HEK293 (cell line): Measurements from ENCODE around the gene EIF1.

Source experiments
- CTCF ChIA-PET: fragments of 350-600 bp; formaldehyde crosslinking; extraction: SDS; loops from one replicate; lab custom pipeline; 2021; ENCODE audit warnings: antibody characterized with exemption; lab: Yijun Ruan, JAX
- POLR2A ChIA-PET: fragments of 300-600 bp; formaldehyde crosslinking; extraction: SDS; loops from one replicate; lab custom pipeline; 2020; ENCODE audit warnings: antibody characterized with exemption, inconsistent platforms; lab: Yijun Ruan, JAX
- H3K27ac ChIP-seq: fragments of 200-500 bp; sonication (Bioruptor generic); 2 replicates; pipeline ENCODE4 v1.5.1; 2014; ENCODE audit warnings: low read depth, low read length, control low read depth, inconsistent platforms; ENCODE audit errors: extremely low read depth
- H3K36me3 ChIP-seq, 2 experiments: fragments of 200-500 bp in 1 of 2; sonication (Bioruptor generic) in 1 of 2; 1 replicate in 1 of 2; 2 replicates in 1 of 2; pipeline ENCODE4 v1.5.1; 2014 to 2017; ENCODE audit warnings: inconsistent platforms in 2 of 2, low read length in 2 of 2; ENCODE audit not compliant: control insufficient read depth in 2 of 2, insufficient read depth in 1 of 2
- H3K4me1 ChIP-seq: fragments of 200-500 bp; sonication (Bioruptor generic); 2 replicates; pipeline ENCODE4 v1.5.1; 2014; ENCODE audit warnings: mild to moderate bottlenecking, low read length, inconsistent platforms; ENCODE audit not compliant: control insufficient read depth, insufficient read depth
- H3K4me3 ChIP-seq: 2 replicates; pipeline ENCODE4 v1.5.1; 2011; ENCODE audit warnings: low read depth, mild to moderate bottlenecking, control low read depth, low read length, moderate library complexity
- H3K9me3 ChIP-seq: fragments of 200-500 bp; sonication (Bioruptor generic); 2 replicates; pipeline ENCODE4 v1.5.1; 2014; ENCODE audit warnings: low read depth, low read length, inconsistent platforms; ENCODE audit not compliant: control insufficient read depth, insufficient read depth
- GLIS1 ChIP-seq: fragments of 450-650 bp; formaldehyde crosslinking; IDR thresholded peaks from 2 replicates; pipeline ENCODE4 v1.5.1; 2016; ENCODE audit warnings: missing biosample characterization, missing genetic modification characterization
- HIC1 ChIP-seq: fragments of 450-650 bp; formaldehyde crosslinking; IDR thresholded peaks from 2 replicates; pipeline ENCODE4 v1.5.1; 2016; ENCODE audit warnings: missing biosample characterization, missing genetic modification characterization
- HOXD13 ChIP-seq: sonication (generic); formaldehyde crosslinking; IDR thresholded peaks from 2 replicates; pipeline ENCODE4 v1.8.0; 2022; ENCODE audit warnings: missing genetic modification reagents, borderline replicate concordance
- KLF9 ChIP-seq: fragments of 450-650 bp; formaldehyde crosslinking; IDR thresholded peaks from 2 replicates; pipeline ENCODE4 v1.5.1; 2016; ENCODE audit warnings: missing biosample characterization, missing genetic modification characterization, low read depth
- MEIS1 ChIP-seq: sonication (generic); formaldehyde crosslinking; IDR thresholded peaks from 2 replicates; pipeline ENCODE4 v1.8.1; 2022; ENCODE audit warnings: missing genetic modification reagents, mild to moderate bottlenecking, borderline replicate concordance
- ZBTB1 ChIP-seq: fragments of 450-650 bp; formaldehyde crosslinking; IDR thresholded peaks from 2 replicates; pipeline ENCODE4 v1.5.1; 2016; ENCODE audit warnings: missing biosample characterization, missing genetic modification characterization
- ZBTB7A ChIP-seq: fragments of 450-650 bp; formaldehyde crosslinking; IDR thresholded peaks from 2 replicates; pipeline ENCODE4 v1.5.1; 2016; ENCODE audit warnings: low read depth, missing biosample characterization, missing genetic modification characterization
- ZFP41 ChIP-seq: fragments of 450-650 bp; formaldehyde crosslinking; IDR thresholded peaks from 2 replicates; pipeline ENCODE4 v1.5.1; 2016; ENCODE audit warnings: missing biosample characterization, missing genetic modification characterization, borderline replicate concordance
- ZNF121 ChIP-seq: fragments of 450-650 bp; formaldehyde crosslinking; IDR thresholded peaks from 2 replicates; pipeline ENCODE4 v1.5.1; 2016; ENCODE audit warnings: missing biosample characterization, missing genetic modification characterization
- ZNF223 ChIP-seq: fragments of 450-650 bp; formaldehyde crosslinking; IDR thresholded peaks from 2 replicates; pipeline ENCODE4 v1.5.1; 2016; ENCODE audit warnings: missing biosample characterization, missing genetic modification characterization
- ZNF280C ChIP-seq: fragments of 450-650 bp; formaldehyde crosslinking; IDR thresholded peaks from 2 replicates; pipeline ENCODE4 v1.5.1; 2016; ENCODE audit warnings: missing biosample characterization, missing genetic modification characterization
- ZNF354C ChIP-seq: fragments of 450-650 bp; formaldehyde crosslinking; IDR thresholded peaks from 2 replicates; pipeline ENCODE4 v1.5.1; 2016; ENCODE audit warnings: missing biosample characterization, missing genetic modification characterization, low read depth, borderline replicate concordance
- ZNF394 ChIP-seq: fragments of 450-650 bp; formaldehyde crosslinking; IDR thresholded peaks from 2 replicates; pipeline ENCODE4 v1.5.1; 2016; ENCODE audit warnings: missing biosample characterization, missing genetic modification characterization, mild to moderate bottlenecking, moderate library complexity, borderline replicate concordance
- ZNF48 ChIP-seq: fragments of 450-650 bp; formaldehyde crosslinking; IDR thresholded peaks from 2 replicates; pipeline ENCODE4 v1.5.1; 2016; ENCODE audit warnings: missing biosample characterization, missing genetic modification characterization
- ZNF561 ChIP-seq: fragments of 450-650 bp; IDR thresholded peaks from 2 replicates; pipeline ENCODE4 v1.5.1; 2018; ENCODE audit warnings: missing biosample characterization, missing genetic modification characterization, borderline replicate concordance
- ZSCAN18 ChIP-seq: fragments of 450-650 bp; formaldehyde crosslinking; IDR thresholded peaks from 2 replicates; pipeline ENCODE4 v1.5.1; 2016; ENCODE audit warnings: missing biosample characterization, missing genetic modification characterization
- TF ChIP-seq, protein P1 (sequence below): fragments of 450-650 bp; formaldehyde crosslinking; IDR thresholded peaks from 2 replicates; pipeline ENCODE4 v1.5.1; 2016; ENCODE audit warnings: missing biosample characterization, missing genetic modification characterization

Gene EIF1

DNA sequence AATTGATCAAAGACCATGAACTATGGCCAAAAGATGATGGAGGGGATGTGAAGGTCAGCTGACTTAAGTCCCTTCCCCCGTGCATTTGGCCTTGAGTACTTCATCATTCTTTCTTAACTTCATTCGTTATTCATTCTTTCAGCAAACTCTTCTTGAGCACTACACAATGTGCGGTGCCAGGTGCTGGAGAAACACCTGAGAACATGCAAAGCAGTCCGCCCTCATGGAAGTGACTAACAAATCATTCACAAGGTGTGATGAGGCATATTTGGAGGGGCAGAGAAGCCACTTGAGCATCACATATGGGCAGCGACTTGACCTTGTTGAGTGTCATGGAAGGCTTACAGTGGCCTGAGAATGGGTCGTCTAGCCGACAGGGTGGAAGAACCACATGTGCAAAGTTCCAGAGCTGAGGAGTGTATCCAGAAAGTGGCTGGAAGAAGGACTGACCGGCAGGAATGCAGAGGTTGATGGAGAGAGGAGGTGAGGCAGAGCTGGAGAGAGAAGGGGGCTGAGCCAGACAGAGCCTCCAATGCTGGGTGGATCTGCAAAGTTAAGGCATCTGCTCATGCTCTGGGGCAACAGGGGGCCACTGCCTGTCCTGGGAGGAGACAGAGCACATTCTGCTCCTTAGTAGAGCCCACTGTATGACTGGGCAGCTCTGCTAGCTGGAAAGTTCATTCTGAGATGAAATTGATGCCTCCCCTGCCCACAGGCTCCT lies 25.1 kb upstream of the EIF1 start (continued):
- TF ChIP-seq HIC1 (tag by site-specific recombination) (no peak), ZNF394 (tag by site-specific recombination) (no peak), GLIS1 (tag by site-specific recombination) (no peak), ZNF223 (no peak)

GRCh38 chr17:41664172-41664457 lies 24.6 kb upstream of the EIF1 start:
- Histone ChIP-seq H3K27ac (no peak overlapping the region), H3K36me3 (no peaks in the 10 kb centered on the region), H3K4me1 (peaks cover 3% of the 10 kb centered on the region), H3K9me3 (no peaks in the 10 kb centered on the region), H3K4me3 (no peak overlapping the region)
- TF ChIP-seq ZFP41 (tag by site-specific recombination) = no peak
- TF ChIP-seq ZBTB1 = no peak
- TF ChIP-seq ZNF48 (tag by site-specific recombination) = no peak
- TF ChIP-seq ZSCAN18 (tag by site-specific recombination) = no peak
- no peak for TF ChIP-seq ZNF354C (tag by site-specific recombination)
- no peak for TF ChIP-seq KLF9 (tag by site-specific recombination)
- no peak for TF ChIP-seq ZNF561 (tag by site-specific recombination)
- CTCF ChIA-PET = interaction anchor here (0.6 to 12.6 kb wide), 32 partner anchors 14 to 1188 kb away, joined by 3 to 567 read pairs (median 6); partner anchors contain the start of genes EIF1, KRT16, KRT17 and KRT36
- POLR2A ChIA-PET = interaction anchor here (3.0 kb wide), 1 partner anchor 25 kb away, joined by 24 read pairs; the partner anchor contains the start of gene EIF1

DNA sequence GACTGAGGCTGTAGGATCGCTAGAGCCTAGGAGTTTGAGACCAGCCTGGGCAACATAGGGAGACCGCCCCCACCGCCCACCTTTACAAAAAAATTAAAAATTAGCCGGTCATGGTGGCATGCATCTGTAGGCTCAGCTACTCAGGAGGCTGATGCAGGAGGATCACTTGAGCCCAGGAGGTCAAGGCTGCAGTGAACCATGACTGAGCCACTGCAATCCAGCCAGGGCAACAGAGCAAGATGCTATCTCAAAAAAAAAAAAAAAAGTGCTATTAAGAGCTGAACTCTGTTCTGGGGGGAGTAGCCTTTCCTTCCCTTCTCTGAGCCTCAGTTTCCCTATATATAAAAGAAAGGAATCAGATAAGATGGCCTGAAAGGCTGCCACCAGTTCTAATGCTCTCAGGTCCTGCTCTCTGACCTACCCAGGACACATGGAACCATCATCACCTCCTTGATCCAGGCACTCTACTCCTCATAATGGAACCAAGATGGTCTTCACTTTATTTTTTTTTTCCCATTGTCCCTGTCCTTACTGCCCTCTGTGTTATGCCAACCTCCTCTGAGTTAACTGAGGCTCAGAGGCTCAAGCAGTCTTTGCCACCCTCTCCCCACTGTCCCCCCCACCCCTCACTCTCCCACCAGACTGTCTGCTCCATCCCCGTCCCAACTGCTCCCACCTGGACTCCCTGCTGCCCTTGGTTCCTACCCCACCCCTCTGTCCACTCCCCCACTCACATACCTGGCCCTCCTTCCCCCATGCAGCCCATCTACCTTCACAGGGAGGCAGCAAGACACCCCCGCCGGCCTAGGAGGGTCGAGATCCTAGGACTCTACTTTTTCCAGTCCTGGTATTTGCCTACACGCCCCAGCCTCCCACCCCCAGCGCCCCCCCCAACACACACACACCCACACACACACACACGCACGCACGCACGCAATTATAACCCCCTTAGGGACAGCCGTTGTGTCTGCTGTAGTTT lies 23.8 kb upstream of the EIF1 start:
- peaks cover 3% of the 10 kb centered on the region for H3K4me1 ChIP-seq

More for the DNA sequence above, 23.8 kb upstream of the EIF1 start:
- ChIA-PET POLR2A (interaction anchor here (0.6 to 3.0 kb wide), 6 partner anchors 20 to 1441 kb away, joined by 5 to 24 read pairs (median 6); partner anchors contain the start of gene EIF1), CTCF (interaction anchor here (0.5 to 12.6 kb wide), 74 partner anchors 7 to 1299 kb away, joined by 3 to 567 read pairs (median 4); partner anchors contain the start of genes EIF1, KRT15, KRT17 and KRT222)
- TF ChIP-seq ZBTB7A (tag by site-specific recombination) = no peak
- TF ChIP-seq MEIS1 (CRISPR knock-in tag) = no peak
- TF ChIP-seq ZNF280C (tag by site-specific recombination) = no peak
- no peak for TF ChIP-seq HOXD13
- 0 out of 2 replicates have a peak, but pooled peaks have one; percentile 11 for TF ChIP-seq ZNF121 (tag by site-specific recombination)
- TF ChIP-seq, protein P1, sequence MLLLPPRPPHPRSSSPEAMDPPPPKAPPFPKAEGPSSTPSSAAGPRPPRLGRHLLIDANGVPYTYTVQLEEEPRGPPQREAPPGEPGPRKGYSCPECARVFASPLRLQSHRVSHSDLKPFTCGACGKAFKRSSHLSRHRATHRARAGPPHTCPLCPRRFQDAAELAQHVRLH (tag by site-specific recombination) = no peak
- Histone ChIP-seq H3K36me3 (no peaks in the 10 kb centered on the region), H3K27ac (no peak overlapping the region), H3K4me3 (no peak overlapping the region), H3K9me3 (no peaks in the 10 kb centered on the region)
